NCI-H345 (cell line): Measurements from ENCODE around the gene BAHCC1.
A peak's percentile ranks its signal among the peaks of the same experiment; 100 is the strongest.

Experiments
- DNase-seq: peaks from one replicate; lab custom pipeline; 2025; lab: John Stamatoyannopoulos, UW

BAHCC1 gene

GRCh38 chr17:81514739-81515529 is 119.7 kb downstream of the BAHCC1 start:
- peak; percentile 91 for DNase-seq

- no peak for DNase-seq
Observed at GRCh38 chr17:81515530-81516041, 120.3 kb downstream of the BAHCC1 start.
